GM19463 (cell line): ENCODE data around the gene LMAN2L.
A peak's percentile ranks its signal among the peaks of the same experiment; 100 is the strongest.

ENCODE experiments used
- ATAC-seq: cut with Tn5 transposase; IDR thresholded peaks from one replicate; pipeline ENCODE4 v1.9.1; 2021; ENCODE audit warnings: mild to moderate bottlenecking, moderate library complexity; ENCODE audit not compliant: unreplicated experiment

Gene LMAN2L

DNA sequence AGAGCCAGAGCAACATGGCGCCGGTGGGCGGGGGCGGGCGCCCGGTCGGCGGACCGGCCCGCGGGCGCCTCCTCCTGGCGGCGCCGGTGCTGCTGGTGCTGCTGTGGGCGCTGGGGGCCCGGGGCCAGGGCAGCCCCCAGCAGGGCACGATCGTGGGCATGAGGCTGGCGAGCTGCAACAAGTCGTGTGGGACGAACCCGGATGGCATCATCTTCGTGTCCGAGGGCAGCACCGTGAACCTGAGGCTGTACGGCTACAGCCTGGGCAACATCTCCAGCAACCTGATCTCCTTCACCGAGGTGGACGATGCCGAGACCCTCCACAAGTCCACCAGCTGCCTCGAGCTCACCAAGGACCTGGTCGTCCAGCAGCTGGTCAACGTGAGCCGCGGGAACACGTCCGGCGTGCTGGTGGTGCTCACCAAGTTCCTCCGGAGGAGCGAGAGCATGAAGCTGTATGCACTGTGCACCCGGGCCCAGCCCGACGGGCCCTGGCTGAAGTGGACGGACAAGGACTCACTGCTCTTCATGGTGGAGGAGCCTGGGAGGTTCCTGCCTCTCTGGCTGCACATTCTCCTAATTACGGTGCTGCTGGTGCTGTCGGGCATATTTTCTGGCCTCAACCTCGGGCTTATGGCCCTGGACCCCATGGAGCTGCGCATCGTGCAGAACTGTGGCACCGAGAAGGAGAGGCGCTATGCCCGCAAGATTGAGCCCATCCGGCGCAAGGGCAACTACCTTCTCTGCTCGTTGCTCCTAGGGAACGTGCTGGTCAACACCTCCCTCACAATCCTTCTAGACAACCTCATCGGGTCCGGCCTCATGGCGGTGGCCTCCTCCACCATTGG is 21.3 kb upstream of the LMAN2L start:
- ATAC-seq = peak; percentile 53

DNA sequence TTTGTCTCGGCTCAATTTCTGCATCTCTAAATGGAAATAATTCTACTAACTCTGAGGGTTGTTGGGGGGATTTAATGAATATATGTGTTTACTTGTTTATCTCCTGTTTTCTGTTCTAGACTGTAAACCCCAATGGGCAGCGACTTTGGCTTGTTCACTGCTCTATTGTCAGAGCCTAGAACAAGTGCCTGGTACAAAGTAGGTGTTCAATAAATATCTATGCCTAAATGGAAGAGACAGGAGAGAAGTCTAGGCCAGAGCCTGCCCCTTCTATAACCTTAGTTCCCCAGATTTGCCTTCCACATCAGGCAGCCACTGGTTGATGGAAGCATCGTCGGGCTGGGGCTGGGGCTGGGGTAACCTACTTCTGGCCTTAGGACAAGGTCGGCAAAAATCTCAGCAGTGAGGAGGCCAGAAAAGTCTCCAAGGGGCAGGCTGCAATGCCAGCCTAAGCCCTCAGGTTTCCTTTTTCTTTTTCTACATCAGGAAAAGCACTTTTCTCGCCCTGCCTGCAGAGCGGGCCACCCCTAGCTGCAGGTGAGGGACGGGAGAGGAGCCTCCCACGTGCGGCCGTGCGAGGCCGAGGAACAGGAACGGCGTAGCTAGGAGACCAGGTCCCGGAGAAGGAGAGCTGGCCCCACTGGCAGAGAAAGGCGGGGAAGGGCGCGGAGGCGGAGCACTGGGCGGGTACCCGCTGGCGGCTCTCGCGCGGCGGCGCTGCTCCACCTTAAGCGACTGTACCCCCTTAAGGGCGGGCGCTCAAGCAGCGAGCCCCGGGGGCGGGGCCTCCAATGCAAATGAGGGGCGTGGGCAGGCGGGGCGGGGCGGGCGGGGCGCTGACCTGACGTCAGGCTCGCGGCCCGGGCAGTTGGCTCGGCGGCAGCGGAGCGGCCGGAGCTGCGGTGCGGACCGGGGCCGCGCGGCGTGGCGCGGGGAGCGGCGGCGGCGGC is 20.4 kb upstream of the LMAN2L start, which contains the start of gene CNNM4:
CNNM4 (plus strand) TSS at position 867 of the 950 bp plus-strand sequence. CDS start 98 bp downstream, outside the sequence.
- peak; percentile 90 for ATAC-seq

DNA sequence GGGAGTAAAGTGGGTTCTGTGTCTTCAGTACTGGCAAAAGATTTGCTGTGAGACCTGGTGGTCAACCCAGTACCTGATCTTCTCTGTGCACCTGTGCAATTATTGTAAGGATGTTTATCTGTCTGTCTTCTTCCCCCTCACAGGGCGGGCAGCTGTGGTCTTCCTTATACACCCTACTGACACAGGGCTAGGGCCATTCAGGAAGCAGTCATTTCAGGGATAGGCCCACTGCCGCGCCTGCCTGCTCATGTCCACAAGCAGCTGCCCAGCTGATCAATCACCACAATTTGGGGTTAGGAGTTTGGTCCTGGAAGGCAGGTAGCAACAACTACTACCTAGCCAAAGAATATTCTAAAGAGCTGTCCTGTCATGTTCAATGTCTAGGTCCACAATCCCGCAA is 19.7 kb upstream of the LMAN2L start:
- ATAC-seq = no peak

DNA sequence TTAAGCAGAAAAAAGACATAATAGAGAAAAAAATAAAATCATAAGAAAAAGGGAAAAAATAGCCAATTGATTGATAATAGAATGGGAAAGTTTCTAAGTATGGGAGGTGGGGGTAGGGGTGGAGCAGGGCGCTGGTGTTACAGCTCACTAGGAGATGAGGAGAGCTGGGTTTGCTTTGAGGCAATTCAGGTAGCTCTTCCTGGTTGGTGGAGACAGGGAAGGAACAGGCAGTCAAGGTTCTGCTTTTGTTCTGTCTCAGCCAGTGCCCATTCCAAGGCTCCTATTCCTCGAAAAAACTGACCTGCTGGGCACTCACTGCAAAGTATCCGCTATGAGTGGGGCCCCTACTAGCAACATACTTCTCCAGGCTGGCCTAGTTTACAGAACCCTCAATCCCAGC is 19.1 kb upstream of the LMAN2L start:
- ATAC-seq = no peak

DNA sequence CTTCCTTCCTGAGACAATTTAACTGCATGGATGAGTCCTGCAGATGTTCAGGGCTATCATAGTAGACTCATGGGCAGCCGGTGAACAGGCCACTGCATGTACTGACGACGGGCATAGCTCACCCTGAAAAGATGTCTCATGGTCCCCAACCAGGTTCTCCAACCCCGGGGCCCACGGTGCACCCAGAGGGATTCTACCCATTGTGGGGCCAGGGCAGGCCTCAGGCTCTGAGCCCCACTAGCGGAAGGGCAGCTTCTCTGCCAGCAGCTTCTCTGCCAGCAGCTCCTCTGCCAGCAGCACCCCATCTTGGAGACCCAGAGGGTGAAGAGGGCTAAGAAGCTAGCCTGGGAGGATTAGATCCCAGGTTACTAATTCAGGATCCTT is 17.6 kb upstream of the LMAN2L start:
- no peak for ATAC-seq

DNA sequence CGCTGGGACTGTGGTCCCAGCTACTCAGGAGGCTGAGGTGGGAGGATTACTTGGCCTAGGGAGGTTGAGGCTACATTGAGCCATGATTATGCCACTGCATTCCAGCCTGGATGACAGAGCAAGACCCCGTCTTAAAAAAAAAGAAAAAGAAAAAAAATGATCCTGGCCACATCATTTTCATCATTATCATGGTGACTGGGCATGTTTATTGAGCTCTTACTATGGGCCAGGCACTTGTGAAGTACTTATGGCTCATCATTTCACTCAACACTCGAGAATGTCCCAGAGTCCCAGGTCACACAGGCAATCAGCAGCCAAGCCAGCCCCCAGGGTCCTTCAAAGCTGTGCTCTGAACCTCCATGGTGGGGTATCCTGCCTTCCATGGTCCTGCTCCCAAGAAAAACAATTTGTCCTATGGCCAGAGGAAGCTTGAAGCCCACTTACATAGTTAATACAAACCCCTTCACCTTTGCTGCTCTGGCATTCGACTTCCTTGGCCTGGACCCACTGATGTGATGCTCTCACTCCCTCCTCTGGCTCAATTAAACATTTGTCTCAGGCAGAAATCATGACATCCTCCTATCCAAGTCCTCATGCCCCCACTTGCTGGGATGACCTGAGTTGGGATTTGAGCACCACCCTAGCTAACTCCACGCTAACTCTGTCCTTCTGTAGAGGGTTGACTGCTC is 17.1 kb upstream of the LMAN2L start:
- no peak for ATAC-seq

DNA sequence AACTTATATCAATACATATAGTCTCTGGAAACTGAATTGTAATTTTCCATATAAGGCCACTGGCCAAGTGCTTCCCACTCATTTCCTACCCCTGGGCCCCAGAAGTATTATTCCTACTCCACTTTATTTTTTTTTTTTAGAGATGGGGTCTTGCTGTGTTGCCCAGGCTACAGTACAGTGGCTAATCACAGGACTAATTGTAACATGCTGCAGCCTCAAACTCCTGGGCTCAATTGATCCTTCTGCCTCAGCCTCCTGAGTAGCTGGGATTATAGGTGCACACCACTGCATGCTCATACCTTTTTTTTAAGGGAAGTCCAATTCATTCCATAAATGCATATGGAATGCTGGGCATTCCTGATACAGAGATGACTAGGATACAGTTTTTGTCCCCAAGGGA is 14.5 kb upstream of the LMAN2L start:
- no peak for ATAC-seq

DNA sequence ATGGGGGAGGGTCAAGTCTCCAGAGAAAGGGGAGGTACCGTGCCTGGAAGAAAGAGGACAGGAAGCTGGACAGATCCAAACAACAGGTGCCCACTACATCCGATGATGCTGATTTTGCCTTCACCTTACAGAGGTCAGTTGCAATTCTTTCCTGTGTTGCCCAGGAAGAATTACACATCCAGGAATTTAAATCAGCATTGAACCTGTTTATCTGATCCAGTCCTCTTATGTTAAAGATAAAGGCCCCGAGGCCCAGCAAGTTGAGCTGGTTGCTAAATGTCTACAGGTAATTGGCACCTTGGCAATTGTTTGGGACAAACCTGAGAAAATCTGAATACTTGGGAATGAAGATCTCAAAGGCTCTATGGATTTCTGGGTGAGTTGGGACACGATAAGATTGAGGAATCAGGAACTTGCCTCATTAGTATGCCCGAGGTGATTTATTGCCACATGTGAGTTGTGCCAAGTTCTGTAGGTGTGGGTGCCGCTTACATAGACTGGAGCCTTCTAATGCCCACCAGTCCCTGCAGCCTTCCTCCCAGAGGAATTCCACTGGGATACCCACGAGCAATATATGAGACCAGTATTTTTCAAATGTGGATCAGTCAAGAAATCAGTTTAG is 13.9 kb upstream of the LMAN2L start:
- ATAC-seq = no peak

DNA sequence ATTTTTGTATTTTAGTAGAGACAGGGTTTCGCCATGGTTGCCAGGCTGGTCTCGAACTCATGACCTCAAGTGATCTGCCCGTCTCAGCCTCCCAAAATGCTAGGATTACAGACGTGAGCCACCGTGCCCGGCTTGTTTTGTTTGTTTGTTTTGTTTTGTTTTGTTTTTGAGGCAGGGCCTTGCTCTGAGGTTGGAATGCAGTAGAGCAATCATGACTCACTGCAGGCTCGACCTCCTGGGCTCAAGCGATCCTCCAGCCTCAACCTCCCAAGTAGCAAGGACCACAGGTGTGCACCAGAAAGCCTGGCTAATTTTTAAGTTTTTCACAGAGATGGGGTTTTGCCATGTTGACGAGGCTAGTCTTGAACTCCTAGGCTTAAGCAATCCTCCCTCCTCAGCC is 11.9 kb upstream of the LMAN2L start:
- no peak for ATAC-seq

DNA sequence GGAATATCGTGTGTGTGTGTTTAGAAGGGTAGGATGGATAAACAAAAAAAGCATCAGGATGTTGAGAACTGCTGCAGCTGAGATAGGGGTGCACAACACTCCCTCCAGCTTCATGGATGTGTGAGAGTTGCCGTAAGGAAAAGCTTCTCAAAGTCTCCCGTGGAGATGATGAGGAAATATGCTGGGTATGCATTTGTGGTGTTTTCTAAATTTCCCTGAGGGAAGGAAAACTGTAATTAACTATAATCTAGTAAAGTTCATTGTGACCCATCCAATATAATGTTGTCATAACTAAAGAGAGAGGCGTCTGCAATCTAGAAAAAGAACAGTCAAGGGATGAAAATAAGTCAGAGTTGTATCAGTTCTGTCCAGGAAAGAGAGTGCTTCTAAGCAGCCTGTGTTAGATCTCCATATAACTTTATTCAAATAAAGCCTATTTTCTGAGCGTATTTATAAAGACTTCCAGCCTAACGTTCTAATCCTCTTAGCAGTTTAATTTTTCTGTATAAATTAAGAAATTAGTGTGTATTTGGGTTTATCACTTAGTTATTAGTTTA is 7.3 kb upstream of the LMAN2L start:
- no peak for ATAC-seq

DNA sequence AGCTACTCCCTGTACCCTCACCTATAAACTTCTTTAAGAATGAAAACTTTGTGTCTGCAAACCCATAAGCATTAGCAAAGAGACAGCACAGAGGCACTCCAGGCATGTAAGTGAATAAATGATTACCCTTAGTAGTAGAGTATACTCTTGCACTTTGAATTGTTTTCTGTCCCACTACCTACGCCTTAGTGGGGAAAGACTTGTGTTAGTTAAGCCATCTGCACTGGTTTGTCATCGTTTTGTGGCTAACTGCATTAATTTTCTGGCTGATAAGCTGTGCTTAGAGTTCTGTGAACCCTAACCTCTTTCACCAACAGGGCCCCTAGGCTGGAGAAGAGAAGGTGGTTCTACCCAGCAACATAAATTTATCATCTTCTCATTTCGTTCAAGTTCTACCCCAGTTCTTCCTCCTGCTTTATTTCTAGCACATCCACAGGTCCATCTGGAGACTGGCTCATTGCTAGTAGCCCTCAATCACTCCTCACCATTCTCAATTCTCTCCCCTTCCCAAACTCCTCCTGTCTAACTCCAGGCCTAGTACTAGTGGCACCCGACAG is 710 bp downstream of the LMAN2L start:
- no peak for ATAC-seq

DNA sequence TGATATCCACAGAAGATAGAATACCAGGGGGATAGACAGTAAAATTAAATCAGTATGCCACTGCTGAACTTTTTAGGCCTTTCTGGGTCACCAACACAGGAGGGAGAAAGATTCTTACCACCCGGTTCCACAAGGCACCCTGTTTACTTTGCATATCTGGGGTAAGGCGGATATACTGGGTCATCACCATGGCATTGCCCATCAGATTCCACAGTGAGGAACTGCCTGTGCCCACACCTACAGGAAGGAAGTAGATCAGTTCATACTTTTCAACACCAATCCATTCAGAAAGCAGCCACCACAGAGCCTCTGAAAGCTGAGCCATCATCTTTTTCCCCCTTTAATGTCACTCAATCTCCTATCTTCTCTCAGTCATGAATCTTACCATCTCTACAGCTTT is 2.0 kb downstream of the LMAN2L start:
- ATAC-seq = no peak

DNA sequence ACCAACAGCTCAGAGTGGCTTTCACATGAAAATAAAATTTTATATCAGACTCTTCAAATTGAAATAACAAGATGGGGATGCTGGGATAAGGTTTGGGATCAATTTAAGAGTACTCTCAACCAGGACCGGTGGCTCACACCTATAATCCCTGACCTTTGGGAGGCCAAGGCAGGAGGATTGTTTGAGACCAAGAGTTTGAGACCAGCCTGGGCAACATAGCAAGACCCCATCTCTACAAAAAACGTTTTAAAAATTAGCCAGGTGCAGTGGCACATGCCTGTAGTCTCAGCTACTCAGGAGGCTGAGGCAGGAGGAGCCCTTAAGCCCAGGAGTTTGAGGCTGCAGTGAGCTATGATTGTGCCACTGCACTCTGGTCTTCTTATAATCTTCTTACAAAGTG is 2.6 kb downstream of the LMAN2L start:
- no peak for ATAC-seq

DNA sequence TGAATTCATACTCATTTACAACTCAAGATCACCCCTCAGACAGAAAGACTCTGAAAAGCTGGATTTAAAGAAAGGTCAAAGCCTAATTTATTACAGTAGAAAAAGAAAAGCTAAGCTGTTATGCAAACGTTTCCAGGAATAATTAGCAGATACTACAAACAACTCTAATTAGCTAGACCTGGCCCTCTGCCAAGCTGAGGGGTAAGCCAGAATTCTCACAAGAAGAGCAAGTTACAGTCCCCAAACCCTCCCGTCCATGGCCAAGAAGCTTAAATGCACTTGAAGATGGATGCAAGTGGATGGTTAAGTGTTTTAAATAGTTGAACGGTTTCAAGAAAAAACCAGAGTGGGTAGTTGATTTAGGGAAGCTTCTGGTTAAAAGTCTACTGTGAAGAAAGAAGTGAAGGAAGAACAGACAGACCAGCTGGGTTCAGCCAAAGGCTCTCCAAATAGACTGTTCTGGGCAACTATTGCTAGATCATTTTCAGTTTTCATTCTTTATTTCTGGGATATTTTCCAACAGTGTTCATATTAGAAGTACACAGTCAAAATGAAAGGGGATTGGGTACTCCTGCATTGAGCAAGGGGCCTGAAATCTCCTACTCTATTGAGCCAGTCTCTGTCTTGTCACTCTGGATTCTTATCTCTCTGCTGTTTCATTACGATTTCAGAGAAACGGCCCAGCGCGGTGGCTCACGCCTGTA is 4.8 kb downstream of the LMAN2L start:
- no peak for ATAC-seq

DNA sequence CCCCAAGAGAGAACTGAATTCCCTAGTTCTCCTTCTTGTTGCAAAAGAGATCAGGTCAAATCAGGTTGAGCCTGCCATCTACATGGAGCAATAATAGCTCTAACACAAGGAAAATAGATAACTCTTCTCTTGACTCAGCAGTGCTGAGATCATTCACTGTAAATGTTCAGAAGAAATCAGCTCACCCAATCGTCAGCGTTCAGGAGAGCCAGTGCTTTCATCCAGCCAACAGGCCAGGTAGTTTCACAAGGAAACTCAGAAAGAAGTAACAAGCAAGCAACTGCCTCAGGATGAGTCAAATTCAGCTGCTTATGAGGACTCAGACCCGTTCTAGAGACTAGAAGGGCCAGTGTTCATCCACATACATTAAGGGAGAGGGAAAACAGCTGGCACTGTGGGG is 5.9 kb downstream of the LMAN2L start:
- no peak for ATAC-seq

DNA sequence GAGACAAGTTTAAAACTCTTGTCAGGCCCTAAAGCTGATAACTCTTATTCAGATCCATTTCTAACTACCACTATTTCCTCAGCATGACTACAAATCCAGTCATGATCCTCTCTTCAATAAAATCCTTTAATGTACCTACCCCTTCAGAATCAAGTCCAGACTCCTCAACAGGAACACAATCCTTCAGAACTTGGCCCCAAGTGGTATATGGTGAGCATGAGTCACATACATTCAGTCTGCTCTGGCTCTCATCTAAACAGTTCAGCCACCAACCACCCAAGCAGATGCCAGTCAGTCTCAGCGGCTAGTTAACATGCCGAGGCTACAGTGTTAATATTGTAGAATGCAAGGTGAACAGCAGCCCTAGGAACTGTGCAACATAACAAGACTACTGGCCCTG is 9.7 kb downstream of the LMAN2L start:
- no peak for ATAC-seq

DNA sequence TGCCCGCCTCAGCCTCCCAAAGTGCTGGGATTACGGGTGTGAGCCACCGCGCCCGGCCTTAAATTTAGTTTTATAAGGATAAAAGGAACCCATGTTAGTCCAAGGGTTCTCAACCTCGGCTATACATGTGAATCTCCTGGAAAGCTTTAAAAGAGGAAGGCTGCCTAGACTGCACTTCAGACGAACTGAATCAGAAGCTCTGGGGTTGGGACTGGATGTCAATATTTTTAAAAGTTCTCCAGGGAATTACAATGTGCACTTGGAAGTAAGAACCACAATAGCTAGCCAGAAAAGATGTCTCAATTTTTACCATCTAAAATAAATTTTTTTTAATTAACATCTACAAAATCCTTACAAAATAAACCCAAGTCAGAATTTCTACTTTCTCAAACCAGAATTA is 10.1 kb downstream of the LMAN2L start:
- no peak for ATAC-seq

DNA sequence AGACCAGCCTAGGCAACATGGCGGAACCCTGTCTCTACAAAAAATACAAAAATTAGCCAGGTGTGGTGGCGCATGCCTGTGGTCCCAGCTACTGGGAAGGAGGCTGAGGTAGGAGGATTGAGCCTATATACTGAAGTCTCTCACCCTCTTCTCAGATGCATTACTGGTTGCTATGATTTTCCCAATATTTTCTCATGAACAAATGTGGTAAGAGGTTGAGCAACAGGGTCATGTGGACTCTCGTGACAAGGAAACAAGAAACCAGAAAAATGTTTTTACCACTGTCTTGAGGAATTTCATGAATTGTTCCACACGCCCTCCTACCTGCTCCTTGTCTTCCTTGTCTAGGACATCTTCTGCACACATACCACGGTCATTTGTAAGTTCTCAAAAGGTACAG is 12.4 kb downstream of the LMAN2L start:
- ATAC-seq = no peak

DNA sequence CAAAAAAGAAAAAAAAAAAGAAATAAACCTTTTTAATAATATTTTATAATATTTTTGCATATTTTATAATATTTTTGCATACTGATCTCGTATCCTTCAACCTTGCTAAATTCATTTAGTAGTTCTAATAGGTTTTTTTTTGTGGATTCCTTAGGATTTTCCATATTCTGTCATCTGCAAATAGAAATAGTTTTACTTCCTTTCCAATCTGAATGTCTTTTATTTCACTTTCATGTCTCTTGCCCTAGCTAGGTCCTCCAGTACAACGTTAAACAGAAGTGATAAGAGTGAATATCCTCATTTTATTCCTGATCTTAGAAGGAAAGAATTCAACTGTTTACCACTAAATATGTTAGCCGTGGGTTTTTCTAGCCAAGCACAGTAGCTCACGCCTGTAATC is 13.7 kb downstream of the LMAN2L start:
- ATAC-seq = no peak

DNA sequence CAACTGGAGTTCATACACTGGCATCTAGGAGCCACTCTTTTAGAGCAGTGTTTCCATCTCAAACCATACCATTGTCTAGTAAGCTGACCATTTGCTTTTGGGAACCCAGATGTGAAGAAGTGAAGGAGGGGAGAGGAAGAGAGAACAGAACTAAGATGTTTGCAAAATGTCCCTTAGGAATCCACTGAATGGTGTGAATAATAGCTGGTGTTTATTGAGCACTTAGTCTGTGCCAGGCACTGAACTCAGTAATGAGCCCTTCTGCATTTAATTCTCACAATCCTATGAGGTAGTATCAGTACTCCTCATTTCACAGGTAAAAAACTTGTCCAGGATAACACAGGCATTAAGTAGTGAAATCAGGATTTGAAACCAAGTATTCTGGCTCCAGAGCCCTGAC is 23.5 kb downstream of the LMAN2L start:
- ATAC-seq = no peak
